OCI-LY7 (cell line): Measurements from ENCODE around the gene RSBN1. TPM values are rescaled to one million over a fixed set of nuclear protein-coding genes. Genes with fewer than 3 reads are reported as not detected.

Experiments
- BruUV-seq: library from RNA; stranded (reverse); fragments of 400-500 nt; replicated peaks from 2 replicates; lab custom pipeline; 2021; lab: Mats Ljungman, UMichigan
- CTCF ChIA-PET: fragments of 300-600 bp; sonication (Branson Sonifier 250); formaldehyde crosslinking; loops from one replicate; lab custom pipeline; 2022; ENCODE audit warnings: antibody characterized with exemption; ENCODE audit not compliant: unreplicated experiment; lab: Charles Lee
- POLR2A ChIA-PET: fragments of 300-600 bp; sonication (Branson Sonifier 250); formaldehyde crosslinking; loops from one replicate; lab custom pipeline; 2022; ENCODE audit warnings: antibody characterized with exemption; lab: Charles Lee
- DNase-seq: peaks from one replicate; pipeline ENCODE4 v3.0.0-alpha.2; 2015; ENCODE audit warnings: low spot score
- H2AFZ ChIP-seq: fragments of 200-600 bp; sonication (generic), shearing (Covaris generic); 2 replicates; pipeline ENCODE4 v1.6.1; 2014; ENCODE audit warnings: mild to moderate bottlenecking, antibody characterized with exemption, low read length, moderate library complexity
- H3K27ac ChIP-seq: fragments of 200-600 bp; sonication (generic); 2 replicates; pipeline ENCODE4 v1.5.1; 2014; ENCODE audit warnings: mixed run types, low read depth, mild to moderate bottlenecking, moderate library complexity, low read length, inconsistent platforms; ENCODE audit not compliant: poor library complexity, severe bottlenecking
- H3K36me3 ChIP-seq: fragments of 200-600 bp; sonication (generic); 2 replicates; pipeline ENCODE4 v1.6.1; 2014; ENCODE audit warnings: mild to moderate bottlenecking, antibody characterized with exemption, low read length, moderate library complexity, mixed read lengths; ENCODE audit not compliant: insufficient read depth
- H3K4me1 ChIP-seq: fragments of 200-600 bp; sonication (generic); 2 replicates; pipeline ENCODE4 v1.5.1; 2014; ENCODE audit warnings: mild to moderate bottlenecking, low read length; ENCODE audit not compliant: insufficient read depth, poor library complexity, severe bottlenecking
- H3K4me2 ChIP-seq: fragments of 200-600 bp; sonication (generic); 2 replicates; pipeline ENCODE4 v1.6.1; 2014; ENCODE audit warnings: mild to moderate bottlenecking, low read length
- H3K4me3 ChIP-seq: fragments of 200-600 bp; sonication (generic); 2 replicates; pipeline ENCODE4 v1.5.1; 2014; ENCODE audit warnings: mild to moderate bottlenecking, low read depth, low read length; ENCODE audit not compliant: poor library complexity, severe bottlenecking
- H3K79me2 ChIP-seq: fragments of 200-600 bp; sonication (generic); 2 replicates; pipeline ENCODE4 v1.6.1; 2016; ENCODE audit warnings: low read depth, mild to moderate bottlenecking, low read length, moderate library complexity, mixed read lengths; ENCODE audit not compliant: insufficient read depth
- H3K9me2 ChIP-seq: fragments of 200-600 bp; sonication (generic); 2 replicates; pipeline ENCODE4 v1.6.1; 2016; ENCODE audit warnings: mild to moderate bottlenecking, low read length, mixed read lengths; ENCODE audit not compliant: insufficient read depth
- H3K9me3 ChIP-seq: fragments of 200-600 bp; sonication (generic); 2 replicates; pipeline ENCODE4 v1.6.1; 2014; ENCODE audit warnings: mild to moderate bottlenecking, mixed run types, low read length, mixed read lengths
- H4K20me1 ChIP-seq: fragments of 200-600 bp; sonication (generic); 2 replicates; pipeline ENCODE4 v1.6.1; 2014; ENCODE audit warnings: mild to moderate bottlenecking, antibody characterized with exemption, low read length, moderate library complexity, mixed read lengths; ENCODE audit not compliant: insufficient read depth
- CTCF ChIP-seq: fragments of 200-600 bp; sonication (generic); conservative IDR thresholded peaks from 2 replicates; pipeline ENCODE4 v1.5.1; 2014; ENCODE audit warnings: mild to moderate bottlenecking, antibody characterized with exemption, low read length, moderate library complexity, mixed read lengths
- EZH2phosphoT487 ChIP-seq: fragments of 200-600 bp; sonication (generic); IDR thresholded peaks from 2 replicates; pipeline ENCODE4 v1.6.1; 2018; ENCODE audit warnings: low read depth, borderline replicate concordance, mild to moderate bottlenecking, mixed run types, antibody characterized with exemption, low read length, moderate library complexity, mixed read lengths
- intact Hi-C: fragments of 100-400 bp; cut with micrococcal nuclease; formaldehyde crosslinking; loops from one replicate; pipeline ENCODE4 v1.10.0; 2022; ENCODE audit not compliant: unreplicated experiment
- total RNA-seq, 2 experiments: library from RNA; depleted of rRNA in 1 of 2; stranded (reverse); fragments of >200 nt in 1 of 2; shearing (Covaris generic) in 1 of 2; gene quantifications; 2 replicates each; pipeline ENCODE4 v1.2.3, GENCODE V29; 2014 to 2022

The RSBN1 gene
- total RNA-seq, 2 experiments from 2014 or later: 10.8 to 19.0 TPM

DNA sequence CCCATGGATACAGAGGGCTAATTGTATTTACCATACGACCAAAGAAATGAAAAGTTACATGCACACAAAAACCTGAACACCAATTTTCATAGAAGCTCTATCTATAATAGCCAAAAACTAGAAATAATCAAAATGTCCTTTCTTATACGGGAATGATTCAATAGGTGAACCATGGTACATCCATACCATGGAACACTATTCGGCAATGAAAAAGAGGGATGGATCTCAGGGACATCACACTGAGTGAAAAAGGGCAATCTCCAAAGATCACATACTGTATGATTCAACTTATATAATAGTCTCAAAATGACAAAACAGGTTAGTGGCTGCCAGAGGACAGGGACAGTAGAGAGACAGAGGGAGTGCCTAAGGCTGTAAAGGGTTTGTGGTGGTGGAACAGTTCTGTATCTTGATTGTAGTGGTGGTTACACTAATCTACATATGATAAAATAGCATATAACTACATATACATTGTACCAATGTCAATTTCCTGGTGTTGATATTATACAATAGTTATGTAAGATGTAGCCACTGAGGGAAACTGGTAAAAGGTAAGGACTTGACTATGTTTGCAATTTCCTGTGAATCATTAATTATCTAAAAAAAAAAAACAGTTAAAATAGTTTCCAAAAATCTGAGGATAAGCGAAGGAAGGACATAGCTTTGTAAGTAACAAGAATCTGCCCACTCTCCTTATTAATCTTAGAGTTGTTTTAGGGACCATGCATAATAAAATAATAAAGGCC lies 3.7 kb downstream of the RSBN1 start:
- no TSS peak for BruUV-seq
- ChIA-PET POLR2A (interaction anchor here (1.5 kb wide), 1 partner anchor 49 kb away, joined by 3 read pairs; the partner anchor contains the start of gene PHTF1), CTCF (no interaction called here)
- H3K27ac ChIP-seq: peak overlapping the region; percentile 17
- no peak for DNase-seq
- peak overlapping the region; percentile 84 for H3K4me3 ChIP-seq
- H3K79me2 ChIP-seq: peaks cover 84% of the 10 kb centered on the region
- no peaks in the 10 kb centered on the region for H3K9me2 ChIP-seq
- peaks cover 29% of the 10 kb centered on the region for H3K4me1 ChIP-seq
- TF ChIP-seq EZH2phosphoT487 (no peak), CTCF (no peak)
- no peak overlapping the region for H2AFZ ChIP-seq
- intact Hi-C loops: loop anchor here (2.0 kb wide), 1 partner anchor 700 kb away; no protein-coding TSS in a partner anchor
- H3K36me3 ChIP-seq: peaks cover 33% of the 10 kb centered on the region
- H3K4me2 ChIP-seq: peak overlapping the region; percentile 78
- no peaks in the 10 kb centered on the region for H3K9me3 ChIP-seq
- peaks cover 13% of the 10 kb centered on the region for H4K20me1 ChIP-seq

GRCh38 chr1:113805639-113806038 lies 6.6 kb downstream of the RSBN1 start:
- H2AFZ ChIP-seq: no peak overlapping the region
- H3K9me3 ChIP-seq: no peaks in the 10 kb centered on the region
- POLR2A ChIA-PET: interaction anchor here (0.5 to 1.7 kb wide), 4 partner anchors 11 to 55 kb away, joined by 3 to 6 read pairs (median 4); no protein-coding TSS in a partner anchor
- TF ChIP-seq CTCF (no peak), EZH2phosphoT487 (no peak)
- peaks cover 18% of the 10 kb centered on the region for H3K4me1 ChIP-seq
- no peak overlapping the region for H3K4me2 ChIP-seq
- H3K27ac ChIP-seq: no peak overlapping the region
- peaks cover 100% of the 10 kb centered on the region for H3K79me2 ChIP-seq
- H3K4me3 ChIP-seq: no peak overlapping the region
- peaks cover 14% of the 10 kb centered on the region for H4K20me1 ChIP-seq
- H3K36me3 ChIP-seq: peaks cover 45% of the 10 kb centered on the region
- intact Hi-C loops: no loop called here
- DNase-seq: no peak
- BruUV-seq: no TSS peak
- CTCF ChIA-PET: no interaction called here
- H3K9me2 ChIP-seq: no peaks in the 10 kb centered on the region

DNA sequence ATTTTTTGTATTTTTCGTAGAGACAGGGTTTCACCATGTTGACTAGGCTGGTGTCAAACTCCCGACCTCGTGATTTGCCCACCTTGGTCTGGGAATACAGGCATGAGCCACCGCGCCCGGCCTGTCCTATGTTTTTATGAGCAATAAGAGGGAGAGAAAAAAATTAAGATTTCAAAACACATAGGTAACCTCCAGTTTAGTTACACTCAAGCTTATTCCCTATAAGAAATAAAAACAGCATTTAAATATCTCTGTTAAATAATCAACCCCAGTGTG lies 7.1 kb downstream of the RSBN1 start:
- Histone ChIP-seq H3K36me3 (peaks cover 45% of the 10 kb centered on the region), H3K4me3 (no peak overlapping the region), H3K27ac (no peak overlapping the region), H3K9me2 (no peaks in the 10 kb centered on the region), H3K79me2 (peaks cover 100% of the 10 kb centered on the region), H4K20me1 (peaks cover 18% of the 10 kb centered on the region), H2AFZ (no peak overlapping the region), H3K4me1 (peaks cover 18% of the 10 kb centered on the region), H3K4me2 (no peak overlapping the region), H3K9me3 (no peaks in the 10 kb centered on the region)
- intact Hi-C loops: no loop called here
- ChIA-PET POLR2A (interaction anchor here (0.6 to 1.7 kb wide), 3 partner anchors 10 to 22 kb away, joined by 3 to 4 read pairs (median 4); no protein-coding TSS in a partner anchor), CTCF (no interaction called here)
- TF ChIP-seq CTCF (no peak), EZH2phosphoT487 (no peak)
- BruUV-seq: no TSS peak
- DNase-seq: no peak
